ENCODE data around the gene SARM1.

The SARM1 gene

GRCh38 chr17:28371245-28372202, at the start of gene SARM1:
Gene SARM1, plus strand, starts transcription at chr17:28371694. Its CDS starts 339 bp downstream, at chr17:28372033.
- DNase-seq (ENCODE audit: low read depth), result peak; percentile 82
- H3K4me3 ChIP-seq (ENCODE audit: low read depth, low read length), result no peak within 1 kb of the TSS
- no peak for TF ChIP-seq CTCF (IDR thresholded peaks at IDR 0.05; ENCODE audit: low read depth, low read length)
- no peak for TF ChIP-seq POLR2A (IDR thresholded peaks at IDR 0.05; ENCODE audit: extremely low read depth, insufficient read length)
- peak; percentile 62 for TF ChIP-seq MAX (IDR thresholded peaks at IDR 0.05; ENCODE audit: low read depth, low read length)
- TF ChIP-seq MYC (IDR thresholded peaks at IDR 0.05; ENCODE audit: low read depth, low read length), result peak; percentile 39; the same call in 1 of the 2 replicates

GRCh38 chr17:28324267-28324745, 47.2 kb upstream of the SARM1 start:
- no peak overlapping the region for H3K4me3 ChIP-seq (ENCODE audit: low read depth, low read length)
- DNase-seq (ENCODE audit: low read depth), result no peak
- TF ChIP-seq CTCF (IDR thresholded peaks at IDR 0.05; ENCODE audit: low read depth, low read length), result no peak
- TF ChIP-seq POLR2A (IDR thresholded peaks at IDR 0.05; ENCODE audit: extremely low read depth, insufficient read length), result no peak
- no peak for TF ChIP-seq MAX (IDR thresholded peaks at IDR 0.05; ENCODE audit: low read depth, low read length)
- TF ChIP-seq MYC (IDR thresholded peaks at IDR 0.05; ENCODE audit: low read depth, low read length), result no peak

GRCh38 chr17:28324781-28325180, 46.7 kb upstream of the SARM1 start:
- TF ChIP-seq POLR2A (IDR thresholded peaks at IDR 0.05; ENCODE audit: extremely low read depth, insufficient read length) (no peak), MAX (IDR thresholded peaks at IDR 0.05; ENCODE audit: low read depth, low read length) (no peak), CTCF (IDR thresholded peaks at IDR 0.05; ENCODE audit: low read depth, low read length) (no peak), MYC (IDR thresholded peaks at IDR 0.05; ENCODE audit: low read depth, low read length) (no peak)
- H3K4me3 ChIP-seq (ENCODE audit: low read depth, low read length), result no peak overlapping the region
- DNase-seq (ENCODE audit: low read depth), result peak; percentile 38

- TF ChIP-seq MYC (IDR thresholded peaks at IDR 0.05; ENCODE audit: low read depth, low read length), result no peak
- no peak for TF ChIP-seq MAX (IDR thresholded peaks at IDR 0.05; ENCODE audit: low read depth, low read length)
- DNase-seq (ENCODE audit: low read depth), result no peak
- H3K4me3 ChIP-seq (ENCODE audit: low read depth, low read length), result no peak overlapping the region
Observed at GRCh38 chr17:28325211-28325610, 46.3 kb upstream of the SARM1 start.

GRCh38 chr17:28326114-28326513, 45.4 kb upstream of the SARM1 start:
- TF ChIP-seq POLR2A (IDR thresholded peaks at IDR 0.05; ENCODE audit: extremely low read depth, insufficient read length), result no peak
- TF ChIP-seq MAX (IDR thresholded peaks at IDR 0.05; ENCODE audit: low read depth, low read length), result no peak
- no peak for DNase-seq (ENCODE audit: low read depth)
- no peak overlapping the region for H3K4me3 ChIP-seq (ENCODE audit: low read depth, low read length)

- DNase-seq (ENCODE audit: low read depth), result no peak
- TF ChIP-seq POLR2A (IDR thresholded peaks at IDR 0.05; ENCODE audit: extremely low read depth, insufficient read length) (no peak), MAX (IDR thresholded peaks at IDR 0.05; ENCODE audit: low read depth, low read length) (no peak), MYC (IDR thresholded peaks at IDR 0.05; ENCODE audit: low read depth, low read length) (no peak)
- no peak overlapping the region for H3K4me3 ChIP-seq (ENCODE audit: low read depth, low read length)
Observed at GRCh38 chr17:28327031-28327607, 44.4 kb upstream of the SARM1 start.

- no peak for TF ChIP-seq MAX (IDR thresholded peaks at IDR 0.05; ENCODE audit: low read depth, low read length)
- TF ChIP-seq POLR2A (IDR thresholded peaks at IDR 0.05; ENCODE audit: extremely low read depth, insufficient read length), result no peak
- TF ChIP-seq CTCF (IDR thresholded peaks at IDR 0.05; ENCODE audit: low read depth, low read length), result no peak
- no peak for TF ChIP-seq MYC (IDR thresholded peaks at IDR 0.05; ENCODE audit: low read depth, low read length)
- DNase-seq (ENCODE audit: low read depth), result no peak
- H3K4me3 ChIP-seq (ENCODE audit: low read depth, low read length), result no peak overlapping the region
Observed at GRCh38 chr17:28327709-28328108, 43.8 kb upstream of the SARM1 start.

Data from NB4 (cell line).